Measurements from ENCODE around the gene ZSCAN2.

ZSCAN2 gene

DNA sequence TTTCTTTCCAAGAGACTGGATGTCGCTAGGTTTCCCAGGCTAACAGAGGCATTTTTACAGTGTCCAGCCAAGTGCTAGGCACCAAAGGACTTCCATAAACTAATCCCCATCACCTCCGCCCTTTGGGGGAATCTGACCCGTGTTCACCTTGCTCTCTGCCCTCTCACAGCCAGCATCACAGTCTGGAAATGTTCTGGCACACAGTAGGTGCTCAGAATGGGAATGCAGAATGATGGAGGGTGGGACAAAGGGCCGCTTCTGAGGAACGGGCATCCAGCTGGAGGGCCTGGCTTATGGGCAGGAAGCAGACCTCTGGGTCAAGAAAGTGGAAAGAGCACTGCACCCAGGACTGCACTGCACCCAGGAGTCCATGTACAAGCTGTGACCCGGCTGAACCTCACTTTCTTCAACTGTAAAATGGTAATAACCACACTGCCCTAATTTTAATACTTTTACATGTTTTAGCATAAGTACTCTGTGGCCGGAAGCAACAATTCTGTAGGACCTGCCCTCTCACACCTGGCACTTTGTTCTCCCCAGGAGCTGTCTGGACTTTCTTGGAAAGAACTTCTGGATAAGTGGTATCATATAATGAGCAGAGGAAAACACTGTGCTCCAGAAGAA is 58.1 kb downstream of the ZSCAN2 start:
- no peak for TF ChIP-seq EGR1 (IDR thresholded peaks at IDR 0.05)
- TF ChIP-seq TCF12 (IDR thresholded peaks at IDR 0.05; ENCODE audit: low read depth): no peak
- TF ChIP-seq, protein P1, sequence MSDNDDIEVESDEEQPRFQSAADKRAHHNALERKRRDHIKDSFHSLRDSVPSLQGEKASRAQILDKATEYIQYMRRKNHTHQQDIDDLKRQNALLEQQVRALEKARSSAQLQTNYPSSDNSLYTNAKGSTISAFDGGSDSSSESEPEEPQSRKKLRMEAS (IDR thresholded peaks at IDR 0.05): no peak
- no peak for TF ChIP-seq TEAD4 (IDR thresholded peaks at IDR 0.05)
- TF ChIP-seq, protein P2, sequence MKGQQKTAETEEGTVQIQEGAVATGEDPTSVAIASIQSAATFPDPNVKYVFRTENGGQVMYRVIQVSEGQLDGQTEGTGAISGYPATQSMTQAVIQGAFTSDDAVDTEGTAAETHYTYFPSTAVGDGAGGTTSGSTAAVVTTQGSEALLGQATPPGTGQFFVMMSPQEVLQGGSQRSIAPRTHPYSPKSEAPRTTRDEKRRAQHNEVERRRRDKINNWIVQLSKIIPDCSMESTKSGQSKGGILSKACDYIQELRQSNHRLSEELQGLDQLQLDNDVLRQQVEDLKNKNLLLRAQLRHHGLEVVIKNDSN (IDR thresholded peaks at IDR 0.05): no peak

DNA sequence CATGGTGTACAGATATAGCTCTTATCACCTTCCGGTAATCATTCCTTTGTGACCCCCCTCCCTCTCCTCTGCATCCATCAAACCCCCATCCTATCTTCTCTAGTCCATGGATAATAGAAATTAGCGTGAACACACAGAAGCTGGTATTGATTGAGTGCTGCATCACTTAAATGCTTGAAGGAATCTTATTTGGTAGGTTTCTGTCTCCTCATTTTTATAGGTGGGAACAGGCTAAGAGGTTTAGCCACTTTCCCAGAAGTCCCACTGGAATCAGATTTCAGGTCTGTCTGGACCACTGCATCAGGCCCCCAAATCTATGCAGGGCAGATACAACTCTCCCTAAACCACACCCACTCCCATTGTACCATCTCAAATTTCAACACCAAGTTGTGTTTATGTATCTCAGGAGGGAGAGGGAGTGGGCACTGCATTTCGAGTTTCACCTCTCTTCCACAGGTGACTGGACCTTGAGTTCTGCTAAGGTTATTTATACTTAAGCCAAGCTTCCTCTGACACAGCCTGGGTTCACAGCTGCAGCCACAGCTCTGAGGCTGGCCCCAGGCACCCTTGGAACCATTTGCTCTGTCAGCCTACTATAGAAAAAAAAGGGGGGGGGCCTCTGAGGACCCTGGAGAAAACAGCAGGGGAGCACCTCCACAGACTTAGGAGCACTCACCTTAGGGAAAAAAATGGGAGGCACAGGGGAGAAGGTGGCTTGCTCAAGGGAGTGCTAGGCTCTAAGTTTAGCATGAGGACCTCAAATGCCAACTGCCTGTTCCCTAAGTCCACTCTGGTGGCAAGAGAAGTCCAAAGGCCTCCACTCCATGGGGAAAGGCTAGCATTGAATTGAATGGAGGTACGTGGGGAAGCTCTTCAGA is 59.3 kb downstream of the ZSCAN2 start:
- no peak for TF ChIP-seq YY1 (IDR thresholded peaks at IDR 0.05; ENCODE audit: low read depth)
- no peak for TF ChIP-seq EP300 (IDR thresholded peaks at IDR 0.05; ENCODE audit: borderline replicate concordance)
- no peak for TF ChIP-seq EGR1 (IDR thresholded peaks at IDR 0.05)
- TF ChIP-seq ZBTB7A (IDR thresholded peaks at IDR 0.05; ENCODE audit: low read depth): no peak
- no peak for TF ChIP-seq NFIC (IDR thresholded peaks at IDR 0.05)
- no peak for TF ChIP-seq FOXM1 (IDR thresholded peaks at IDR 0.05; ENCODE audit: borderline replicate concordance, low read depth)
- TF ChIP-seq, protein P3, sequence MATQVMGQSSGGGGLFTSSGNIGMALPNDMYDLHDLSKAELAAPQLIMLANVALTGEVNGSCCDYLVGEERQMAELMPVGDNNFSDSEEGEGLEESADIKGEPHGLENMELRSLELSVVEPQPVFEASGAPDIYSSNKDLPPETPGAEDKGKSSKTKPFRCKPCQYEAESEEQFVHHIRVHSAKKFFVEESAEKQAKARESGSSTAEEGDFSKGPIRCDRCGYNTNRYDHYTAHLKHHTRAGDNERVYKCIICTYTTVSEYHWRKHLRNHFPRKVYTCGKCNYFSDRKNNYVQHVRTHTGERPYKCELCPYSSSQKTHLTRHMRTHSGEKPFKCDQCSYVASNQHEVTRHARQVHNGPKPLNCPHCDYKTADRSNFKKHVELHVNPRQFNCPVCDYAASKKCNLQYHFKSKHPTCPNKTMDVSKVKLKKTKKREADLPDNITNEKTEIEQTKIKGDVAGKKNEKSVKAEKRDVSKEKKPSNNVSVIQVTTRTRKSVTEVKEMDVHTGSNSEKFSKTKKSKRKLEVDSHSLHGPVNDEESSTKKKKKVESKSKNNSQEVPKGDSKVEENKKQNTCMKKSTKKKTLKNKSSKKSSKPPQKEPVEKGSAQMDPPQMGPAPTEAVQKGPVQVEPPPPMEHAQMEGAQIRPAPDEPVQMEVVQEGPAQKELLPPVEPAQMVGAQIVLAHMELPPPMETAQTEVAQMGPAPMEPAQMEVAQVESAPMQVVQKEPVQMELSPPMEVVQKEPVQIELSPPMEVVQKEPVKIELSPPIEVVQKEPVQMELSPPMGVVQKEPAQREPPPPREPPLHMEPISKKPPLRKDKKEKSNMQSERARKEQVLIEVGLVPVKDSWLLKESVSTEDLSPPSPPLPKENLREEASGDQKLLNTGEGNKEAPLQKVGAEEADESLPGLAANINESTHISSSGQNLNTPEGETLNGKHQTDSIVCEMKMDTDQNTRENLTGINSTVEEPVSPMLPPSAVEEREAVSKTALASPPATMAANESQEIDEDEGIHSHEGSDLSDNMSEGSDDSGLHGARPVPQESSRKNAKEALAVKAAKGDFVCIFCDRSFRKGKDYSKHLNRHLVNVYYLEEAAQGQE (IDR thresholded peaks at IDR 0.05; ENCODE audit: low read depth): no peak
- no peak for TF ChIP-seq CEBPB (IDR thresholded peaks at IDR 0.05)
- TF ChIP-seq TCF12 (IDR thresholded peaks at IDR 0.05; ENCODE audit: low read depth): no peak
- TF ChIP-seq TAF1 (IDR thresholded peaks at IDR 0.05; ENCODE audit: low read depth): no peak
- TF ChIP-seq, protein P1 (IDR thresholded peaks at IDR 0.05): no peak
- no peak for TF ChIP-seq TEAD4 (IDR thresholded peaks at IDR 0.05)
- TF ChIP-seq, protein P2 (IDR thresholded peaks at IDR 0.05): no peak

DNA sequence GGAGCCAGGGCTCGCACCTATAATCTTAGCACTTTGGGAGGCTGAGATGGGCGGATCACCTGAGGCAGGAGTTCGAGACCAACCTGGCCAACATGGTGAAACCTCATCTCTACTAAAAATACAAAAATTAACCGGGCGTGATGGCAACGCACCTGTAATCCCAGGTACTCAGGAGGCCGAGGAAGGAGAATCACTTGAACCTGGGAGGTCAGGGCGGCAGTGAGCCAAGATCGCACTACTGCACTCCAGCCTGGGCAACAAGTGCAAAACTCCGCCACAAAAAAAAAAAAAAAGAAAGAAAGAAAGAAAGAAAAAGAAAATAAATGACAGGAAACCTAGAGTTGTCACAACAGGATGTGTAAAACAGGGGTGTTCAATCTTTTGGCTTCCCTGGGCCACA is 60.2 kb downstream of the ZSCAN2 start:
- TF ChIP-seq, protein P1 (IDR thresholded peaks at IDR 0.05): no peak
- TF ChIP-seq TCF12 (IDR thresholded peaks at IDR 0.05; ENCODE audit: low read depth) (no peak), TAF1 (IDR thresholded peaks at IDR 0.05; ENCODE audit: low read depth) (no peak), ZBTB7A (IDR thresholded peaks at IDR 0.05; ENCODE audit: low read depth) (no peak), FOXM1 (IDR thresholded peaks at IDR 0.05; ENCODE audit: borderline replicate concordance, low read depth) (no peak), RAD21 (IDR thresholded peaks at IDR 0.05; ENCODE audit: low read depth) (no peak), EP300 (IDR thresholded peaks at IDR 0.05; ENCODE audit: borderline replicate concordance) (no peak), NFIC (IDR thresholded peaks at IDR 0.05) (no peak), CEBPB (IDR thresholded peaks at IDR 0.05) (no peak), YY1 (IDR thresholded peaks at IDR 0.05; ENCODE audit: low read depth) (no peak), CREB1 (IDR thresholded peaks at IDR 0.05; ENCODE audit: low read depth) (no peak), EGR1 (IDR thresholded peaks at IDR 0.05) (no peak), TEAD4 (IDR thresholded peaks at IDR 0.05) (no peak)
- TF ChIP-seq, protein P3 (IDR thresholded peaks at IDR 0.05; ENCODE audit: low read depth): no peak
- TF ChIP-seq, protein P2 (IDR thresholded peaks at IDR 0.05): no peak

DNA sequence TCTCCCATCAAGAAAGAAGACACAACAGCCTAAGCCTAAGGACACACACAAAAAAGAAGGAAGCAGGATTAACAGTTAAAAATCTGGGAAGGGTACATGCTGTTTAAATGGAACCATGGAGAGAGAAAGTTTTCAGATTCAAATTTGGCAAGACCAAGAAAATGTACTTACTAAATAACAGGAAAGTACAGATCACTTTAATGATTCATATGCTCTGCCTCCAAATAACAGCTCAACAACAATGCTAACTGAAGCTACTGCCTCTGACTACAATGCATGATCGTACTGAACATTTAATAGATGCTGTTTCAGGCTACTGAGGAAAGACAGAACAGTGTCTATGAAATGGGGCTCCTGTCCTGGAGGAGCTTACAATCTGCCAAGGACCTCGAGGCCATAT is 65.6 kb downstream of the ZSCAN2 start:
- TF ChIP-seq TCF12 (IDR thresholded peaks at IDR 0.05; ENCODE audit: low read depth) (no peak), FOXM1 (IDR thresholded peaks at IDR 0.05; ENCODE audit: borderline replicate concordance, low read depth) (no peak), CEBPB (IDR thresholded peaks at IDR 0.05) (no peak), YY1 (IDR thresholded peaks at IDR 0.05; ENCODE audit: low read depth) (no peak)
- TF ChIP-seq, protein P2 (IDR thresholded peaks at IDR 0.05): no peak

All from Ishikawa (cell line).